ENCODE measurements around the gene PRPF40B.
A peak's percentile ranks its signal among the peaks of the same experiment; 100 is the strongest.
"Not testable (repeated sequence)": the region's sequence is repeated elsewhere in the genome, so short reads cannot be mapped to it uniquely, and the experiment has no call there.

The PRPF40B gene

DNA sequence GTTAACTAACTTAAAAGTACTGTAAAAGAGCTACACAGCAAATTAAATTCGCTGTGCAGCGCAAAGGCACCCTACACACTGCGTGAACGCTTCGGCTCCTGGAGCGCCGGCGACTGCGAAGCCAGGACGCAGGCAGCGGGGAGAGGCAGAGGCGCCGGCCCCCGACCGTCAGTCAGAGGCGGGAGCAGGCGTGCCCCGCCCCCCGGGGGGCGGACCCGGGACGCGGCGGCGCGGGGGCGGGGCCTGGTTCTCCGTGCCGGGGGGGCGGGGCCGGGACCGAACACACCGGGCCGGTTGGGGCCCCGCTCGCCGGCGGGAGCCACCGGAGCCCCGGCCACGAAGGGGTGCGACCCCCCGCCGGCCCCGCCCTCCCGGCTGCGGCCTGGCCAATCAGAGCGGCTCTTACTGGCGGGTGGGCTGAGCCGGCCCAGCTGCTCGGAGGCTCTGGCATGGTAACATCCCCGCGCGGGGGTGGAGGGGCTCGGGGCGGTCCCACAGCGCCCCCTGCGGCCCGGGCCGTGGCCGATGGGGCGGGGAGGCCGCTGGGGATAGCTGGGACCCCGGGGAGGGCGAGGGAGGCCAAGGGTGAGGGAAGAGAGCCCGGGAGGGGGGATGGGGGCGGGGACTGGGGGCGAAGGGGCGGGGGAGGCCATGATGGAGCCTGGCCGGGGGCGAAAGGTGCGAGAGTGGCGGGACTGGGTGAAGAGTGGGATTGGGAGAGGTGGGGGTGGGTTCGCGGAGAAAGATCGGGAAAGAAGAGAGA, at the start of gene PRPF40B:
Gene PRPF40B (plus strand): TSS at position 420 of the 763 bp plus-strand sequence. CDS start 30 bp downstream, at position 450.
- DNase-seq: peak; percentile 93 to 98 (median 95)

- no peak for DNase-seq
These were observed 45.6 kb upstream of the PRPF40B start for GRCh38 chr12:49577589-49578315.

GRCh38 chr12:49578471-49579112, 44.8 kb upstream of the PRPF40B start:
- DNase-seq: no peak

DNA sequence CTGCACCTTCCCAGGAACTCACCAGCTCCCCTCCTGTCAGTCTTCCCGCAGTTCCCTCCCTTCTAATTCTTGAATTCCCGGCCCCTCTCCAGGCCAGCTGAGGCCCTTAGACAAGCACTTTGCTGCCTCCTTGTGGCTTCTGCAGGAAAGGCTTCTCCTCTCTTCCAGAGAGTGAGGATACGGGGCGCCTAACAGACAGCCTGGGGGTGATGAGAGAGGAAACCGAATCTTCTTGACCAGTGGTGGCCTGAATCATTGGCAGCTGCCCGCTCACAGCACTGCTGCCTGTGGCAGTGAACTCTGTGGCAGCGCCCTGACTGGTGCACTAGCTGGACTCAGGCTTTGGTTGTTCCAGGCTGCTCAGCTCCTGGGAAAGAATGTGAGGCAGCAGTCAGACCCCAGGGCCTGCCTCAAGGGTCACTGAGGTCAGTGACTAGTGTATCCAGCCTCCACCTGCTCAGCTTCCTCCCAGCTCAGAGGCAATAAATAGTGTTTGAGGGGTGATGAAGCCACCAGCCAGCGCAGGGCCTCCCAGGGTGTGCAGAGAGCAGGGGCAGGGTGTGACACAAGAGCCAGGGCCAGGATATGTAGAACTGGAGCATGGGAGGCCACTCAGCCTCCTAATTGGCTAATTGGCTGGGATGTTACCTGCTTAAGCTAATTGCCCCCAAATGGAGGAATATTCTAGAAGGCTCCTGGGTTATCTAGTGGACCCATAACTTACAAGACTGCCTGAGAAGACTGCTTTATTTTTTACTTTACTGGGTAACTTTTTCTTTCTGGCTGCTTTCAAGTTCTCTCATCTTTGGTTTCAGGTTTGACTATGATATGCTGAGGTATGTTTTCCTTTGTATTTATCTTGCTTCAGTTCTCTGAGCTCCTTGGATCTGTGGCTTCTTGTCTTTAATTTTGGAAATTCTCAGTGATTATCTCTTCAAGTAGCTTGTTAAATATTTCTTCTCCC, 42.5 kb upstream of the PRPF40B start:
- peak; percentile 67 to 91 (median 86) for DNase-seq

GRCh38 chr12:49582201-49582600, 41.2 kb upstream of the PRPF40B start:
- no peak for DNase-seq

GRCh38 chr12:49582850-49583249, 40.5 kb upstream of the PRPF40B start:
- no peak for DNase-seq

DNA sequence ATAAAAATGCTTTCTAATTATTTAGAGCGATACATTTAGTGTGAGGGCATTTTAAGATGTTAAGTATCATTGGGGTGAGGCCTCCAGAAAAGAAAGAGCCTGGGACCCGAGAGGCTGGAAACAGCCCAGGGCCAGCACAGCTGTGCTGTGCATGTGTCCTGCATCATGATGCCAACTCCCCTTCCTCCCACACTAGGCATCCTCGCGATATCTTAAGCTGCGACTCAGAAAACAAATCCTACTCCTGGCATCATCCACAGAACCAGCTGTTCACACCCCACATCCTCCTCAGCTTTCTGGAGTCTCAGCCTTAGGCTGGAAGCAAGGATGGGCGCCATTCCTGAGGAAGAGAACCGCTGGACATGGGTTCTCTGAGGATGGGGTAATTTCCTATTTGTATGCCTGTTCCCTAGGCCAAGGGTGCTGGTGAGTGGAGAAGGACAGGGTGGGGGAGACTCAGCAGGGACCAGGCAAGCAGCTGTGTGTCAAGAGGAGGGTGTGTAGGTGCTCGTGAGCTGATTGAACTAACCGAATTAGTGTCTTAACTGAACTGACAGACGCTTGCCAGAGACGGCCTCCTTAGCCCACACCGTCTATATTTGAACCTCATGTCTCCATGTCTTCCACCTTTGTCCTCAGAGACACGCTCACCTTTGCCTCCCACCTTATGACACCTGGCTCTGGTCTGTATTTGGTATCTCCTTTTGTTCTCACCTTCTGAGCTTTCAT, 39.8 kb upstream of the PRPF40B start:
- no peak for DNase-seq

- no peak for DNase-seq
These were observed 38.8 kb upstream of the PRPF40B start for GRCh38 chr12:49584591-49584990.

DNA sequence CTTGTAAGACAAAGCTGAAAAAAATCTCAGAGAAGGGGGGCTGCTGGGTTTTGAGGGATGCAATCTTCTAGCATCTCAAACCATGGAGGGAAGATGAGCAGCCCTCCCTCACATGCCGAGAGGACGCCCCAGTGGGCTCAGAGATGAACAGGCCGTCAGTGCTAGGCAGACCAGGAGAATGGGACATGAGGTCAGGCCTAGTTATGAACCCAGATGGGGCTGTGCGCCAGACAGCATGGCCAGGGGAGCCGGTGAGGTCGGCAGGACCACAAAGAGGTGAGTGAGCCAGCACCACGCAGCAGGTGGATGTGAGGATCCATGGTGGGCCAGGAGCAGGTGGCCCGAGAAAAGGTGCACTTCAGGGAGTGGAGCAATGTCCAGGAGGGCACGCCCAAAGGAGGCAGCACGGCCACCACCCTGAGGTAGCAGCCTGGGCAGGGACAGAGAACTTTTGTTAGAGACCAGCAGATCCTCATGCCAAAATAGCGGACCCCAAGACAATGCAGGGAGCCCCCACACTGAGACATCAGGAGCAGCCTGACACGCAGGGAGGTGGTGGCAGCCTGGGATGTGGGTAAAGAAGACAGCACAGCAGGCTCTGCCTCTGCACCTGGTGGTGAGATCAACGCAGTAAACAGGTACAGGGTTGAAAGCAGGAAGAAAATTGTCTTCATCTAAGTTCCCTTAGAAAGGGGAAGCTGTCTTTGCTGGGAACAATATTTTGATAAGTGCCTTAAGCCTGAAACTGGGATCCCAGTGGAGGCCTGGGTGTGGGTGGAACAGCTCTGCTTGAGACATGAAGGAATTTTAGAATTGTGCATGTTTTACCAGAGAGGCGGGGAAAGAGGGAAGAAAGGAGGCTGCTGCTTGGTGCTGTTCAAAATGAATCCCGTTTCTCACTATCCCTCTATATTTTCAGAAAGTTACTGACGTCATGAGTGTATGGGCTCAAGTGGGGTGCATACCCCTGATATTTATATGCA, 37.6 kb upstream of the PRPF40B start:
- no peak for DNase-seq

DNA sequence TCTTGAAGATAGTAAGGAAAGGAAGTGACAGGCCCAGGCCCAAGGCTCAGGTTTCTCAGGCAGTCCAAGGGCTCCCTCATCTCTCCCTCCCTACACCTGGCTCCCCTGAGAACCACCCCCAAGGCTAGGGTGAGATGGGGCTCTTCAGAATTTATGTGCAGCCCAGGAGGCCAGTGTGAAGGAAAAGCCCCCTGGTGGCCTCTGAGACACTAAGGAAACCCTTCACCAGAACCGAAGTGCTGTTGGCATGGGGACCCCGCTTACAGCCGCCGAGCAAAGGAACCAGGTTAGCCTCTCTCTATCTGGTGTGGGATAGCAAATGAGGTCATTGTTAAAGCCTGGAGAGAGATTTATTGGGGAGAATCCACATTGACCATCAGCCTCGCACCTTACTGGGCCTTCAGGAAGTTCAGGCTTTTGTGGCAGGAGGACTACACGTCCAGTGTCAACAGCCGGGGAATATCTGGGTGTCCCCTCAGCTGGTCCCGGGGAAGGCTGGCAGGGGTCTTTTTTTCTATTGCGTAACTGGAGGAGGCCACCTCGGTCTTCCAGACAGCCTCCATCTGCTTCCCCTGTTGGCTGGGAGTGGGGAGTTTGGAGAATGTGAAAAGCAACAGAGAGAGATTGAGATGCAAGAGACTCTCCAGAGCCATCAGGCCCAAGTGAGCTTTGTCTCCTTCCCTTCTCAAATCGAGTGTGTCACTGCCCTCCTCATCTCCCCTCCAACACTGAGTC, 36.0 kb upstream of the PRPF40B start:
- no peak for DNase-seq

GRCh38 chr12:49588281-49588680, 35.1 kb upstream of the PRPF40B start:
- no peak for DNase-seq

GRCh38 chr12:49588721-49589516, 34.4 kb upstream of the PRPF40B start:
- DNase-seq: no peak

- DNase-seq: no peak
These were observed 24.8 kb upstream of the PRPF40B start for GRCh38 chr12:49598527-49598926.

DNA sequence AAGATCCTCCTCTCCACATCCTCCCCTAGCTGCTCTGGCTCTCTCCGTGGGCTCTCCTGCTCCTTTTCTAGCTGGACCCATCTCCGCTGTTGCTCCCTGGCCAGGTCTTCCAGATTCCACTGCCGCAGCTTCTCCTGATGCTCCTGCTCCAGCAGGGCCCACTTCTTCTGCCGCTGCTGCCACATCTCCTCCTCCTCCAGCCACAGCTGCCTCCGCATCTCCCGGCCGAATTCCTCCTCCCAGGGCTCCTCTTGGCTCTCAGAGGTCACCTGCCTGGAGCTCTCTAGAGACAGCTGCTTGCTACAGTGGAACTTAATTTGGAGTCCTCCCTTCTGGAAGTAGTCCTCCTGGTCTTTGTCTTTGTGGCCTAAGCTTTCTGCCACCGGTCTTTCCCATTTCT, 23.4 kb upstream of the PRPF40B start:
- DNase-seq: no peak

DNA sequence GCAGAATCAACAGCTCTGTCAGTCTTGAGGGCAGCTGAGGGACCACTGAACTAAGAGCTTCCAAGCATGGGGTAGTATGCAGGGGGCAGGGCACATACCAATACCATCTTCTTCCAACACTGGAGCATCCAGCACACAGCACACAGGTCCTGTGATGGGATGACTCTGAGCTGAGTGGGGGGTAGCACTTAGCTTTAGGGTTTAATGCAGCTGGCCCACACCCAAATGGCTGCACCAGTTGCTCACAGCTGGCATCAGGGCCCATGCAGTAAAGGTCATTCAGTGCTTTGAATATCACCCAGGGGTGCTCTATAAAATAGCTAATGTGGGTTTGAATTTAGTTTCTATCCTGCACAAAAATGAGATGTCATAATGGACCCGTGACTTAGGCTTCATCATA, 19.6 kb upstream of the PRPF40B start:
- no peak for DNase-seq

GRCh38 chr12:49604856-49605255, 18.5 kb upstream of the PRPF40B start:
- DNase-seq: no peak

DNA sequence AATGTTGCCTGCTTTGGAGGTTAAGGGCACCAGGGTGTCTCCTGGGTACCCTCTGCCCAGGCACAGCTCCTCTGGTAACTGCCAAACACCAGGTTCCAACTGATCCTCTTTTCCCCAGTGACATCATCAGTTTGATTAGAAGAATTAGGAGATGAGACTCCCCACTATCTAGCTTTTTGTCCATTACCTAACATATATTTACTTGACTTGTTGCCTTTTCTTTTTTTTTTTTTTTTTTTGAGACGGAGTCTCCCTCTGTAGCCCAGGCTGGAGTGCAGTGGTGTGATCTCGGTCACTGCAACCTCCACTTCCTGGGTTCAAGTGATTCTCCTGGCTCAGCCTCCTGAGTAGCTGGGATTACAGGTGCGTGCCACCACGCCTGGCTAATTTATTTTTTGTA, 17.8 kb upstream of the PRPF40B start, which contains the start of gene FAM186B:
Gene FAM186B (minus strand): TSS at position 101 of the 400 bp plus-strand sequence. CDS start 162 bp downstream, outside the sequence.
- not testable (repeated sequence) for DNase-seq

DNA sequence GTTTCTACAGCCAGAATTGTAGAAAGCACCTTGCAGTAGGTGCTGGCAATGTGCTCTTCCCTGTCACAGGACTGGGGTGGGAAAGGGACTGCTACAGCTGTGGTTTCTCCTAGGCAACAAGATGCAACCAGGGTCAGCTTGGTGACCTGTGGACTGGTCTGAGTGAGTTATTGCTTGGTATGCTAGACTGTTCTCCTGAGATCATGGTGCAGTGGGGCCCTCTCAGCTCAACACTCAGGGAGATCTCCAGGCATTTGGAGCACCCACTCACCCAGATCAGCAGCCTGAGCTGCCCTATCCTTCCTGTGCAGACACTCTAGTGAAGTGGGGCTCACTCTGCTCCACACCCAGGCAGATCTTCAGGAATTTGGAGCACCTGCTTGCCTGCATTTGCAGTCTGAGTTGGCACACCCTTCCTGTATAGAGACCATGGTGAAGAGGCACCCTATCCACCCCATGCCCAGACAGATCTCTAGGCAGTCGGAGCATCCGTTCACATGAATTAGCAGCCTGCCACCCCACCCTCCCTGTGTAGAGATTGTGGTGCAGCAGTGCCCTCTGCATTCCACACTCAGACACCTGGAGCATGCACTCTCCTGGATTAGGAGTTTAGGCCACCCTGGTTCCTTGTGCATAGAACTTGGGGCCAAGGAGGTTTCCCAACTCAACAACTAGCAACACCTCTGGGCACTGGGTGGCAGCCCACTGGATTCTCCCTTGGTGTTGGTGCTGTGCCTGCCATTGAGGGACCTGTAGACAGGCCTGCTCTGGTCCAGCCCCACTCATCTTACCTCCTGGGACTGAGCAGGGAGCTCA, 14.1 kb upstream of the PRPF40B start:
- DNase-seq: no peak
